ENCODE data around the gene NHLH1.
"Not testable (repeated sequence)": the region's sequence is repeated elsewhere in the genome, so short reads cannot be mapped to it uniquely, and the experiment has no call there.

The NHLH1 gene

DNA sequence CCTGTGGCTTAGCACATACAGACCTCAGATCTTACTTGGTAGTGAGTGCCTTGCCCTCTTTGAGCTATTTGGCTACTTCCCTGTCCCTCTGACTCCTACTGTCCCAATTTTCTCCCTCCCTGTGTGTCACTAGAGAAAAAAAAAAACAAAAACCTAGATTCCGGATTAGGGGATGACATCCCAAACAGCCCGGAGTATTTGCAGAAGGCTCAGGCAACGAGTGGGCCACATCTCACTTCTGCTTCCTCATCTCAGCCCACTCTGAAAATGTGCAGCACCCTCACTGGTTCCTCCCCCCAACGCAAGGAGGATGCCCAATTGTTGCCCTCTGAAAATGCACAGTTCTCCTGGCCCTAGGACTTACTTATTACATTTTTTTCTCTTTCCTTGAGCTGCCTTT lies 4.9 kb downstream of the NHLH1 start:
- H3K36me3 ChIP-seq (ENCODE audit: control insufficient read depth, insufficient read depth, low read length): no peaks in the 10 kb centered on the region
- H3K4me1 ChIP-seq (ENCODE audit: control insufficient read depth, insufficient read depth, low read length): peaks cover 11% of the 10 kb centered on the region
- H3K9ac ChIP-seq (ENCODE audit: low read length): no peak overlapping the region
- no peak overlapping the region for H3K4me3 ChIP-seq (ENCODE audit: low read length)
- H3K27me3 ChIP-seq (ENCODE audit: control insufficient read depth, insufficient read depth, low read length): peaks cover 19% of the 10 kb centered on the region
- H3K9me3 ChIP-seq (ENCODE audit: control insufficient read depth, low read length): no peaks in the 10 kb centered on the region

DNA sequence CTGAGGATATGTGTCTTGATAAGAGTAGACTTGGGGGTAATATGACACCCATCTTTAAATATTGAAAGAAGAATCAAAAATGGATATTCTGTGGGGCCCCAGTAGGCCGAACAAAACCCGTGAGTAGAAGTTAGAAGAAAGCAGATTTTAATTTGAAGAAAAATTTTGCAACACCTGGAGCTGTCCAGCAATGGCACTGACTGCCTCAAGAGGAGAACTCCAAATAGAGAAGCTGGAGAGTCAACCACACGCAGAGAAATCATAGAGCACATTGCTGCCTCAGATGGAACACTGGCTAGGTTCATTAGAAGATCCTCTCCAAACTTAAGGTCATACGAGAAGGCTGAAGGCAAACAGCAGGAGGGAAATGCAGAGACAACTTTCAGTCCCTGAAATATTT lies 6.8 kb downstream of the NHLH1 start:
- H3K27me3 ChIP-seq (ENCODE audit: control insufficient read depth, insufficient read depth, low read length): peaks cover 8% of the 10 kb centered on the region
- H3K4me1 ChIP-seq (ENCODE audit: control insufficient read depth, insufficient read depth, low read length): peaks cover 11% of the 10 kb centered on the region
- H3K36me3 ChIP-seq (ENCODE audit: control insufficient read depth, insufficient read depth, low read length): no peaks in the 10 kb centered on the region

DNA sequence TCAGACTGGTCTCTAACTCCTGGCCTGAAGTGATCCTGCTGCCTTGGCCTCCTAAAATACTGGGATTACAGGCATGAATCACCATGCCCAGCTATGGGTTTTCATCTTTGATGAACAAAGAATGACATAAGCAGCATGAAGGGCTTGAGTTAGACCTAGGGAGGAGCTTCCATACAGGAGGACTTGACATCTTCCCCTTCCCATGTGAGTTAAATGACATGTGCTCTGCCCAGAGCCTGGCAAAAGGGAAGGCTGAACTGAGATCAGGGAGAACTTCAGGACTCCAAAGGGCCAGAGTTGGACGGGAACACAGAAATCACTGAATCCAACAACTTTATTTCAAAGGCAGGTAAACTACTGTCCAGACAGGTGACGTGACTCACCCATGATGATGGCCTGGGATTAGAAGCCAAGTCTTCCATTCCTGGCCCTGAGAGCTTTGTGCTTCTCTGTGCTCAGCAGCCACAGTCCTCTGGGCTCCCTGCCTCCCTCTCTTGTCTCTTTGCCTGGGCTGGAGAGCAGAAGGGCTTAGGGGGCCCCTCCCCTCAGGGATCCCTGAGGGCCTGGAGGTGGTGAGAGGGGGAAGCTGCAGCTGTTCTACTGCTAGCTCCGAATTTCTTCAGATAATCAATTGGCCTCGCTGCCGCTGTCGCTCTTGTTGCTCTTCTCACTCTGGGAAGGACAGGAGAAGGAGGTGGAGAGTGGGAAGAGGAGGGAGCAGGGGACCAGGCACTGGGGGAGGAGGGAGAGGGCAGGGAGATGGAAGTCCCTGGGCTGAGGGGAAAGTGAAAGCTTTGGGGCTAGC lies 7.6 kb downstream of the NHLH1 start:
- Histone ChIP-seq H3K9me3 (ENCODE audit: control insufficient read depth, low read length) (no peaks in the 10 kb centered on the region), H3K36me3 (ENCODE audit: control insufficient read depth, insufficient read depth, low read length) (no peaks in the 10 kb centered on the region), H3K4me3 (ENCODE audit: low read length) (no peak overlapping the region), H3K4me1 (ENCODE audit: control insufficient read depth, insufficient read depth, low read length) (peaks cover 11% of the 10 kb centered on the region), H3K27me3 (ENCODE audit: control insufficient read depth, insufficient read depth, low read length) (peaks cover 8% of the 10 kb centered on the region), H3K9ac (ENCODE audit: low read length) (no peak overlapping the region)

More for the DNA sequence above, 6.8 kb downstream of the NHLH1 start:
- no peak overlapping the region for H3K4me3 ChIP-seq (ENCODE audit: low read length)
- H3K9me3 ChIP-seq (ENCODE audit: control insufficient read depth, low read length): no peaks in the 10 kb centered on the region
- no peak overlapping the region for H3K9ac ChIP-seq (ENCODE audit: low read length)

DNA sequence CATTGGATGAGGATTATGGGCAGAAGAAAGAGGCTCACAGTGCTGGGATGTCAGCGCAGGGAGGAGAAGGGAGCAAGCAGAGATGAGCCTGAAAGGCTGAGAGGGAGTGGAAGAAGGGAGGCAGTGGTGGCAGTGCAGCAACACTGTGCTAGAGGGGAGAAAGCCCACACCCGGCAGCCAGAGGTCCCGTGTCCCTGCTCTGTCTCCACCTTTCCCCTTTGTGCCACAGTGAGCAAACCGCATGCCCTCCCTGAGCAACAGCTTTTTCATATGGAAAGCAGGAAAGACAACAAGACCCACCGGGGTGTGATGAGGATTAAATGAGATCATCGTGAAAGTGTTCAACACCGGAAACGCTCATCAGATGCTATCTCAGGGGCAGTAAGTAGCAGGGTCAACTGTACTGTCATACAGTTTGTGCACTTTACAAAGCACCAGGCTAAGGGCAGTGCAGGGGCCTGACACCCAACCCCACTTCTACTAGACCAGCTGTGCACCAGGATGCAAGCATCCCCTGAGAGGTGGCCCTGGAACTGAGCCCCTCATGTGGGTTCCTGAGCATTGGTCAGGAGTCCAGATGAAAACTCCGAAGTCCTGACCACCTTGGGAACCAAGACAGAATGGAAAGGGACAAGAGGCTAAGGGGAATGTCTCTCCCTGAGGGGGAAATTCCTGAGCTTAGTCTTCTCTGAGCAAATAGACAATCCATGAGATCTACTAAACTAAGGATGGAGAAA lies 9.1 kb downstream of the NHLH1 start:
- Histone ChIP-seq H3K36me3 (ENCODE audit: control insufficient read depth, insufficient read depth, low read length) (no peaks in the 10 kb centered on the region), H3K9ac (ENCODE audit: low read length) (no peak overlapping the region), H3K27me3 (ENCODE audit: control insufficient read depth, insufficient read depth, low read length) (peaks cover 7% of the 10 kb centered on the region), H3K4me1 (ENCODE audit: control insufficient read depth, insufficient read depth, low read length) (peaks cover 11% of the 10 kb centered on the region), H3K4me3 (ENCODE audit: low read length) (no peak overlapping the region), H3K9me3 (ENCODE audit: control insufficient read depth, low read length) (no peaks in the 10 kb centered on the region)

DNA sequence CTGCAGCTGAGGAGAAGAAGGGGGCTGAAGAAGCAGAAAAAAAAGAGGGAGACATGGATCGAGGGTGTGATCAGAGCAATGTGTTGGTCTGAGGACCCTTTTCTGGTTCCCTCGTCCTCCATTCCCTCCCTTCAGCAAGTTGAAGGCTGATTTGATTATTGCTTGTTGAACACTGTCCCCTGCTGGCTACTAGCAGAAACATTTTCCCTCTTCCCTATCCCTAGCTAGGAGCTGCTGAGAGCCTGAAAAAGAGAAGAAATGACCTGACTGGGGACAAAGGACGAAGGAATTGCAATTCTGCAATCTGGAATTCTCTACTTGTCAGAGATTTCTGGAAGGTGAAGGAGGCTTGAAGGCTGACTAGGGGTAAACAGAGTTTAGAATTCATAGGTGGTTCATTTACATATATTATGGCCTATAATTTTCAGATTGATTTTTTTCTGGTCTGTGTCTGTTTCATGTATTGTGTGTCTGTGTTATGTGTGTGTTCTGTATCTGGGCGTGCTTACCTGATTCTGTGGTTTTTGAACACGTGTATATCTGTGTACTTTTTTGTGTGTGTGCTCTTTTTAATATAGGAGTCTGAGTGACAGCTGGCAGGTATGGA lies 9.8 kb downstream of the NHLH1 start:
- peaks cover 6% of the 10 kb centered on the region for H3K27me3 ChIP-seq (ENCODE audit: control insufficient read depth, insufficient read depth, low read length)
- peaks cover 11% of the 10 kb centered on the region for H3K4me1 ChIP-seq (ENCODE audit: control insufficient read depth, insufficient read depth, low read length)
- H3K9me3 ChIP-seq (ENCODE audit: control insufficient read depth, low read length): no peaks in the 10 kb centered on the region
- H3K9ac ChIP-seq (ENCODE audit: low read length): no peak overlapping the region
- no peak overlapping the region for H3K4me3 ChIP-seq (ENCODE audit: low read length)
- no peaks in the 10 kb centered on the region for H3K36me3 ChIP-seq (ENCODE audit: control insufficient read depth, insufficient read depth, low read length)

DNA sequence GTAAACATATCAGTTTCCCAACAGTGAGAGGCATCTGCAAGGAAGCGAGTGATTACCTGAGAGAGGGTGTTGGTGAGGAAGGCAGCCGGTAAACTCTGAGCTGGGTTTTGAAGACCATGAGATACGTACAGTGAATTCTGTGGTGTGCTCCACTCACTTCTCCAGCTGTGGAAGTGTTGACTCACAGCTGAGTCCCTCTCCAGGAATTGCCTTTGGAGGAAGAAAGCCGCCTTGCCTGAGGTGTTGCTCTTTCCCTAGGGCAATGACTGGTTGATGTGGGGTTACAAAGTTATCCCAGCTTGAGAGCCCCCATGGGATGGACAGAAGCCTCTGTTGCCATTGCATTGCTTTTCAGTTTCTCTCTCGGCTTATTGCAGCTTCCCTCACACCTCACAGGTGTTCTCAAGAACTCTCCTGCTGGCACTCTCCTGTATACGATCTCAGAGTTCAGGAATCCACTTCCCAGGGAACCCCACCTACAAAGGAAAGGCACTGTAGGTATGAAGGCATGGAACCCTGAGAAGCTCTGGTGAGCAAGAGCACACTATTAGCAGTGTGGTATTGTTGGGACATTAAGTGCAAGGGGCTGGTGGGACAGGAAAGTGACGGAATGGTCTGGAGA lies 10.8 kb downstream of the NHLH1 start:
- Histone ChIP-seq H3K4me1 (ENCODE audit: control insufficient read depth, insufficient read depth, low read length) (peaks cover 11% of the 10 kb centered on the region), H3K9ac (ENCODE audit: low read length) (no peak overlapping the region), H3K36me3 (ENCODE audit: control insufficient read depth, insufficient read depth, low read length) (no peaks in the 10 kb centered on the region)

DNA sequence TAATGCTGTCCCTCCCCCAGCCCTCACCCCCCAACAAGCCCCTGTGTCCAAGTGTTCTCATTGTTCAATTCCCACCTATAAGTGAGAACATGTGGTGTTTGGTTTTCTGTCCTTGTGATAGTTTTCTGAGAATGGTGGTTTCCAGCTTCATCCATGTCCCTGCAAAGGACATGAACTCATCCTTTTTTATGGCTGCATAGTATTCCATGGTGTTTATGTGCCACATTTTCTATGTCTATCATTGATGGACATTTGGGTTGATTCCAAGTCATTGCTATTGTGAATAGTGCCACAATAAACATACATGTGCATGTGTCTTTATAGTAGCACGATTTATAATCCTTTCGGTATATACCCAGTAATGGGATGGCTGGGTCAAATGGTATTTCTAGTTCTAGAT lies 17.9 kb downstream of the NHLH1 start:
- not testable (repeated sequence) for H3K27me3 ChIP-seq (ENCODE audit: control insufficient read depth, insufficient read depth, low read length); H3K9ac ChIP-seq (ENCODE audit: low read length); H3K9me3 ChIP-seq (ENCODE audit: control insufficient read depth, low read length); H3K4me1 ChIP-seq (ENCODE audit: control insufficient read depth, insufficient read depth, low read length); H3K4me3 ChIP-seq (ENCODE audit: low read length); H3K36me3 ChIP-seq (ENCODE audit: control insufficient read depth, insufficient read depth, low read length)

More for the DNA sequence above, 10.8 kb downstream of the NHLH1 start:
- Histone ChIP-seq H3K27me3 (ENCODE audit: control insufficient read depth, insufficient read depth, low read length) (peaks cover 6% of the 10 kb centered on the region), H3K9me3 (ENCODE audit: control insufficient read depth, low read length) (no peaks in the 10 kb centered on the region), H3K4me3 (ENCODE audit: low read length) (no peak overlapping the region)

DNA sequence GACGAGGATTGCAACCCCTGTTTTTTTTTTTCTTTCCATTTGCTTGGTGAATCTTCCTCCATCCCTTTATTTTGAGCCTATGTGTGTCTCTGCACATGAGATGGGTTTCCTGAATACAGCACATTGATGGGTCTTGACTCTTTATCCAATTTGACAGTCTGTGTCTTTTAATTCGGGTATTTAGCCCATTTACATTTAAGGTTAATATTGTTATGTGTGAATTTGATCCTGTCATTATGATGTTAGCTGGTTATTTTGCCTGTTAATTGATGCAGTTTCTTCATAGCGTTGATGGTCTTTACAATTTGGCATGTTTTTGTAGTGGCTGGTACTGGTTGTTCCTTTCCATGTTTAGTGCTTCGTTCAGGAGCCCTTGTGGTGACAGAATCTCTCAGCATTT lies 21.5 kb downstream of the NHLH1 start:
- H3K4me3 ChIP-seq (ENCODE audit: low read length); H3K27me3 ChIP-seq (ENCODE audit: control insufficient read depth, insufficient read depth, low read length); H3K9me3 ChIP-seq (ENCODE audit: control insufficient read depth, low read length); H3K9ac ChIP-seq (ENCODE audit: low read length); H3K36me3 ChIP-seq (ENCODE audit: control insufficient read depth, insufficient read depth, low read length); H3K4me1 ChIP-seq (ENCODE audit: control insufficient read depth, insufficient read depth, low read length): not testable (repeated sequence)

DNA sequence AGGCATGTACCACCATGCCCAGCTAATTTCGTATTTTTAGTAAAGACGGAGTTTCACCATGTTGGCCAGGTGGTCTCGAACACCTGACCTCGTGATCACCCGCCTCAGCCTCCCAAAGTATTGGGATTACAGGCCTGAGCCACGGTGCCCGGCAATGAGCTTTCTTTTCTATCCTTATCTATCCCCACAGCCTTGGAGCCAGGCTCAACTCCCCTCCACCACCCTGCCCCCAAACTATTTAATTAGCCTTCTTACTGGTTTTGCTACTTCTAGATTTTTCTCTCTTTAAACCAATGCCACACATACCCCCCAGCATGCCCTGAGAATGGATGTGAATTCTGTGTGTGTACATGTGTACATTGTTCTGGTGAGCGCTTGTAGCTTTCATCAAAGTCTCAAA lies 27.8 kb downstream of the NHLH1 start:
- no peaks in the 10 kb centered on the region for H3K36me3 ChIP-seq (ENCODE audit: control insufficient read depth, insufficient read depth, low read length)
- H3K4me1 ChIP-seq (ENCODE audit: control insufficient read depth, insufficient read depth, low read length): no peaks in the 10 kb centered on the region
- H3K9ac ChIP-seq (ENCODE audit: low read length): no peak overlapping the region
- H3K9me3 ChIP-seq (ENCODE audit: control insufficient read depth, low read length): no peaks in the 10 kb centered on the region
- peaks cover 4% of the 10 kb centered on the region for H3K27me3 ChIP-seq (ENCODE audit: control insufficient read depth, insufficient read depth, low read length)
- H3K4me3 ChIP-seq (ENCODE audit: low read length): no peak overlapping the region

DNA sequence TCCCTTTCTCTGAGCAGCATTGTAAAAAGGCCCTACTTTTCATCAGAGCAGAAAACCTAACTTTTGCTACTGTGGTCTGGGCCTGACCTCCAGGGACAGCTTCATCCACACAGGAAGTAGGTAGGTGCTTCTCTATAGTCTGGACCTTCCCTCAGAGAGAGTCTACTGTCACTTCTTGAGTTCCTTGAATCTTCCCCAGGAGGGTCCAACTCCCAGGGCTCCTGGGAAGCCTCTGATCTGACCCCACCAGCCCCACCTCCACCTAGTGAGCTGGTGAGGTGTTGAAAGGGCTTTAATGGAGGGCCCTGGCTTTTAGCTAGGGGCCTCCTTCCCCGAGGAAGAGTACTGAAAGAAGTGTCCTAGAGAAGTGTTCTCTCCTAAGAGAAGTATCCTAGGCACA lies 30.8 kb downstream of the NHLH1 start:
- Histone ChIP-seq H3K4me3 (ENCODE audit: low read length) (no peak overlapping the region), H3K9ac (ENCODE audit: low read length) (no peak overlapping the region), H3K9me3 (ENCODE audit: control insufficient read depth, low read length) (no peaks in the 10 kb centered on the region), H3K27me3 (ENCODE audit: control insufficient read depth, insufficient read depth, low read length) (peaks cover 14% of the 10 kb centered on the region), H3K4me1 (ENCODE audit: control insufficient read depth, insufficient read depth, low read length) (peaks cover 12% of the 10 kb centered on the region), H3K36me3 (ENCODE audit: control insufficient read depth, insufficient read depth, low read length) (no peaks in the 10 kb centered on the region)

DNA sequence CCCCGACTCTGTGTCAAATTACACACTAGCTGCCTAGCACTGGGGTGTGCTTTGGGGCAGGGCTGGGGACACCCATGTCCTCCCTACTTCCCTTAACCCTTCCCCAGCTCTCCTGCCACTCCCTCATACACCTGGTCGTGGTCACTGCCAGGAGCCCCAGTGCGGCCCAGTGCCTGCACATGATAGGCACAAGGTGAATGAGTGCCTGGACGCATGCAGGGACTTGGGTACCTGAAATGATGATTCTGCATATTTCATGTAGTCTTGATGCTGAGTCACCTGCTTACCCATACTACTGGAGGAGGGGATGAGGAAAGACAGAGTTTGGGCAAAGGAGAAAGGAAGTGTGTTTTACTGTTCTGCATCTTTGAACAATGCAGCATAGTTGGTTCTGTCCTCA lies 32.0 kb downstream of the NHLH1 start:
- Histone ChIP-seq H3K9me3 (ENCODE audit: control insufficient read depth, low read length) (no peaks in the 10 kb centered on the region), H3K4me1 (ENCODE audit: control insufficient read depth, insufficient read depth, low read length) (peaks cover 12% of the 10 kb centered on the region), H3K9ac (ENCODE audit: low read length) (no peak overlapping the region)

More for the DNA sequence above, 32.0 kb downstream of the NHLH1 start:
- H3K27me3 ChIP-seq (ENCODE audit: control insufficient read depth, insufficient read depth, low read length): peaks cover 14% of the 10 kb centered on the region
- H3K36me3 ChIP-seq (ENCODE audit: control insufficient read depth, insufficient read depth, low read length): no peaks in the 10 kb centered on the region
- H3K4me3 ChIP-seq (ENCODE audit: low read length): no peak overlapping the region

Measured in mucosa of stomach (tissue), 1 donor.